B cell (primary cell): Measurements from ENCODE around the gene LIN28B. TPM values are rescaled to one million over a fixed set of nuclear protein-coding genes. Genes with fewer than 3 reads are reported as not detected.

ENCODE experiments used
- ATAC-seq: fragments of 200-7000 bp; cut with Tn5 transposase; one replicate; pipeline ENCODE4 v1.10.0; 2021; ENCODE audit warnings: low read depth, mild to moderate bottlenecking, moderate number of reproducible peaks, moderate library complexity
- CTCF ChIA-PET: fragments of 350-600 bp; sonication (Branson Sonifier 250); formaldehyde crosslinking; loops from one replicate; lab custom pipeline; 2021; ENCODE audit warnings: antibody characterized with exemption, inconsistent platforms; lab: Charles Lee
- POLR2A ChIA-PET: fragments of 350-600 bp; sonication (Branson Sonifier 250); formaldehyde crosslinking; loops from one replicate; lab custom pipeline; 2021; ENCODE audit warnings: antibody characterized with exemption; lab: Charles Lee
- DNase-seq: peaks from one replicate; pipeline ENCODE4 v3.0.0; 2013
- H2AFZ ChIP-seq: 2 replicates; pipeline ENCODE4 v1.6.1; 2012; ENCODE audit warnings: mild to moderate bottlenecking, low read depth, low read length; ENCODE audit not compliant: insufficient read depth, poor library complexity, severe bottlenecking
- H3K27ac ChIP-seq, 2 donors: 1 replicate in 1 of 2; 2 replicates in 1 of 2; pipeline ENCODE4 v1.5.1; 2012 to 2013; ENCODE audit warnings: low read length in 2 of 2, mild to moderate bottlenecking in 2 of 2, moderate library complexity in 1 of 2
- H3K27me3 ChIP-seq, 4 experiments: fragments of 200-600 bp in 1 of 4; sonication (generic) in 1 of 4; replicated peaks in 1 of 4; 1 replicate in 2 of 4; 2 replicates in 2 of 4; pipeline versions ENCODE4 v1.6.1 to v1.7.0; 2013 to 2016; ENCODE audit warnings: low read length in 3 of 4, mild to moderate bottlenecking in 2 of 4, mixed read lengths in 1 of 4, moderate library complexity in 1 of 4; ENCODE audit not compliant: insufficient read depth in 4 of 4, control insufficient read depth in 3 of 4; ENCODE audit errors: control extremely low read depth in 1 of 4
- H3K36me3 ChIP-seq, 2 experiments: replicated peaks in 1 of 2; 1 replicate in 1 of 2; 2 replicates in 1 of 2; pipeline versions ENCODE4 v1.6.1 to v1.7.1; 2013; ENCODE audit warnings: low read length in 1 of 2; ENCODE audit not compliant: insufficient read depth in 2 of 2, control insufficient read depth in 1 of 2; ENCODE audit errors: control extremely low read depth in 1 of 2, extremely low read depth in 1 of 2
- H3K4me1 ChIP-seq, 2 donors: fragments of 200-600 bp in 1 of 2; sonication (generic) in 1 of 2; 1 replicate in 1 of 2; 2 replicates in 1 of 2; pipeline versions ENCODE4 v1.5.1 to v1.6.1; 2013 to 2017; ENCODE audit warnings: low read length in 2 of 2; ENCODE audit not compliant: control insufficient read depth in 2 of 2, insufficient read depth in 2 of 2
- H3K4me2 ChIP-seq: replicated peaks from 2 replicates; pipeline ENCODE3; 2012; ENCODE audit warnings: mild to moderate bottlenecking, low read depth, low read length; ENCODE audit not compliant: poor library complexity, severe bottlenecking
- H3K4me3 ChIP-seq, 5 experiments: fragments of 200-600 bp in 1 of 5; sonication (generic) in 1 of 5; 1 replicate in 3 of 5; 2 replicates in 2 of 5; pipeline versions ENCODE4 v1.5.1 to v1.7.0; 2011 to 2016; ENCODE audit warnings: low read length in 4 of 5, mild to moderate bottlenecking in 4 of 5, low read depth in 2 of 5, control low read depth in 1 of 5, moderate library complexity in 1 of 5; ENCODE audit not compliant: insufficient read depth in 1 of 5; ENCODE audit errors: control extremely low read depth in 1 of 5, extremely low read depth in 1 of 5
- H3K79me2 ChIP-seq: fragments of 200-600 bp; sonication (generic); one replicate; pipeline ENCODE4 v1.6.0; 2016; ENCODE audit warnings: low read length; ENCODE audit not compliant: control insufficient read depth, insufficient read depth
- H3K9ac ChIP-seq: fragments of 200-600 bp; sonication (generic); 2 replicates; pipeline ENCODE4 v1.6.1; 2017; ENCODE audit warnings: mild to moderate bottlenecking, low read length, moderate library complexity
- H3K9me3 ChIP-seq, 3 donors: one replicate each; pipeline versions ENCODE4 v1.6.1 to v1.7.1; 2013; ENCODE audit warnings: low read length in 2 of 3; ENCODE audit not compliant: control insufficient read depth in 2 of 3, insufficient read depth in 1 of 3; ENCODE audit errors: control extremely low read depth in 1 of 3
- H4K20me1 ChIP-seq: 2 replicates; pipeline ENCODE4 v1.6.0; 2012; ENCODE audit warnings: mild to moderate bottlenecking, low read length; ENCODE audit not compliant: insufficient read depth, control insufficient read depth, poor library complexity, severe bottlenecking
- H3K27ac Mint-ChIP-seq: one replicate; pipeline ENCODE4 v1.8.0; 2021; ENCODE audit warnings: mixed read lengths
- H3K27me3 Mint-ChIP-seq: one replicate; pipeline ENCODE4 v1.8.0; 2021; ENCODE audit warnings: mixed read lengths
- H3K4me1 Mint-ChIP-seq: one replicate; pipeline ENCODE4 v1.8.0; 2021; ENCODE audit warnings: mixed read lengths
- H3K4me3 Mint-ChIP-seq: one replicate; pipeline ENCODE4 v1.8.0; 2021; ENCODE audit warnings: mixed read lengths
- H3K9me3 Mint-ChIP-seq: one replicate; pipeline ENCODE4 v1.8.0; 2022; ENCODE audit warnings: mixed read lengths; ENCODE audit not compliant: insufficient read depth
- CTCF ChIP-seq: fragments of 200-600 bp; IDR thresholded peaks from one replicate; pipeline ENCODE4 v1.8.0; 2022; ENCODE audit warnings: antibody characterized with exemption, mild to moderate bottlenecking
- EZH2 ChIP-seq: IDR thresholded peaks from 2 replicates; pipeline ENCODE4 v1.6.1; 2012; ENCODE audit warnings: borderline replicate concordance, low read depth, mild to moderate bottlenecking, moderate library complexity, low read length; ENCODE audit not compliant: insufficient read depth, poor library complexity, severe bottlenecking
- WGBS: methylation state at CpG from one replicate; pipeline ENCODE4 v1.1.5; 2013; ENCODE audit warnings: missing lambda C conversion rate; ENCODE audit not compliant: insufficient coverage; 5-methylcytosine and 5-hydroxymethylcytosine counted together
- intact Hi-C: fragments of 100-400 bp; cut with micrococcal nuclease; formaldehyde crosslinking; loops from one replicate; pipeline ENCODE4 v1.10.0; 2022
- polyA plus RNA-seq: library from polyadenylated mRNA; depleted of rRNA; stranded (reverse); fragments of >200 nt; gene quantifications from 2 replicates; pipeline ENCODE4 v1.2.3, GENCODE V29; 2012
- total RNA-seq, 2 donors: library from RNA; stranded (reverse); fragments of 120-200 nt in 1 of 2; gene quantifications; 1 replicate in 1 of 2; 2 replicates in 1 of 2; pipeline versions ENCODE4 v1.2.3 to v1.2.4, GENCODE V29; 2013 to 2022

Gene LIN28B
- total and polyA plus RNA-seq, 2 donors (not counting 1 experiment from before 2014, with no cell fraction given) = not detected

- H3K79me2 ChIP-seq = no peaks in the 10 kb centered on the region
- CTCF ChIA-PET = no interaction called here
- no peaks in the 10 kb centered on the region for H3K9me3 ChIP-seq
- POLR2A ChIA-PET = no interaction called here
- peak overlapping the region; percentile 4 for H2AFZ ChIP-seq
- no CpG with 5 or more reads among the region's 2 CpGs for WGBS
- no peaks in the 10 kb centered on the region for H3K36me3 ChIP-seq
- ATAC-seq (no peak), DNase-seq (no peak)
- no peak overlapping the region for H3K4me3 ChIP-seq
- no peaks in the 10 kb centered on the region for H4K20me1 ChIP-seq
- no peak overlapping the region for H3K9ac ChIP-seq
- Mint-ChIP-seq H3K4me1 (no peaks in the 10 kb centered on the region), H3K9me3 (no peaks in the 10 kb centered on the region), H3K27me3 (no peaks in the 10 kb centered on the region), H3K27ac (no peak overlapping the region), H3K4me3 (no peak overlapping the region)
- no peaks in the 10 kb centered on the region for H3K27me3 ChIP-seq
- intact Hi-C loops = no loop called here
- H3K4me1 ChIP-seq = no peaks in the 10 kb centered on the region
- TF ChIP-seq CTCF (no peak), EZH2 (no peak)
- H3K4me2 ChIP-seq = no peak overlapping the region
- H3K27ac ChIP-seq = no peak overlapping the region
These were observed 13.1 kb downstream of the LIN28B start for GRCh38 chr6:104969785-104970581.

DNA sequence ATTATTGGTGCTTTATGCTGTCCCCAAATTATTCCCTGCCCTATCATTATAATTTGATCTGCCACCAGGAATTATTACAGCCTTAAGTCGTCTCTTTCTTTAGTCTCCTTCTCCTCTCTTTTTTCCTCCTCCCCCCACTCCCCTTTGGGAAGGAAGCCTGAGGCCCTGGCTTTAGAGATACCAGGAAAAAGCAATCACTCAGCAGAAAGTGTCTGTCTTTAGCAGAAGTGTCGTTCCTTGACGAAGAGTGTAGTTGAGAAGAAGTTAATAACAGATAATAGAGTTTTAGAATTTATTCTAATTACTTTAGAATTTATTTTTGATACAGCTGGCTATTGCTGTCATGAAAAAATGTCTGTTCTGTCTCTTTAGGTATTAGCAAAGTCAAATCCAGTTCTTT, 16.5 kb downstream of the LIN28B start:
- WGBS = 0% methylated on average over 1 of the region's 3 CpGs
- peaks cover 5% of the 10 kb centered on the region for H3K27me3 Mint-ChIP-seq
- TF ChIP-seq EZH2 (no peak), CTCF (no peak)
- no peak for DNase-seq
- no peaks in the 10 kb centered on the region for H3K36me3 ChIP-seq
- POLR2A ChIA-PET = no interaction called here
- CTCF ChIA-PET = no interaction called here
- H3K4me1 Mint-ChIP-seq = no peaks in the 10 kb centered on the region
- intact Hi-C loops = no loop called here
- no peak overlapping the region for H3K27ac Mint-ChIP-seq
- no peak overlapping the region for H3K9ac ChIP-seq
- H3K79me2 ChIP-seq = no peaks in the 10 kb centered on the region
- no peaks in the 10 kb centered on the region for H3K4me1 ChIP-seq
- H3K9me3 ChIP-seq = no peaks in the 10 kb centered on the region
- no peak overlapping the region for H3K4me3 ChIP-seq
- H4K20me1 ChIP-seq = no peaks in the 10 kb centered on the region
- no peak overlapping the region for H3K4me3 Mint-ChIP-seq
- no peak overlapping the region for H2AFZ ChIP-seq
- H3K27me3 ChIP-seq = no peaks in the 10 kb centered on the region
- H3K4me2 ChIP-seq = no peak overlapping the region
- H3K27ac ChIP-seq = no peak overlapping the region
- no peaks in the 10 kb centered on the region for H3K9me3 Mint-ChIP-seq
- no peak for ATAC-seq
